Thyroid gland (tissue), 4 donors: ENCODE data around the gene PGAP3.

Experiments
- CTCF ChIP-seq, 6 experiments: fragments of 200-600 bp in 3 of 6; fragments of 450-650 bp in 3 of 6; sonication (generic) in 3 of 6; IDR thresholded peaks; one replicate each; pipeline ENCODE4 v1.5.1; 2016 to 2019; ENCODE audit warnings: antibody characterized with exemption in 6 of 6, mild to moderate bottlenecking in 2 of 6, inconsistent platforms in 1 of 6, moderate library complexity in 1 of 6
- POLR2A ChIP-seq, 2 donors: fragments of 450-650 bp; IDR thresholded peaks; one replicate each; pipeline ENCODE4 v1.6.1; 2017; ENCODE audit warnings: antibody characterized with exemption in 2 of 2, mild to moderate bottlenecking in 2 of 2, moderate library complexity in 1 of 2

- no peak for TF ChIP-seq CTCF (IDR thresholded peaks at IDR 0.05)
- no peak for TF ChIP-seq POLR2A (IDR thresholded peaks at IDR 0.05)
These were observed 59.9 kb downstream of the PGAP3 start for GRCh38 chr17:39627712-39628516.
